A673 (cell line): ENCODE data around the gene CLSTN1.

Experiments
- CTCF ChIP-seq: fragments of 300-800, 200-600 bp; sonication (generic); conservative IDR thresholded peaks from 2 replicates; pipeline ENCODE4 v1.5.1; 2017; ENCODE audit warnings: low read depth, mild to moderate bottlenecking, antibody characterized with exemption, low read length, moderate library complexity, mixed read lengths
- EZH2 ChIP-seq: fragments of 200-600 bp; sonication (generic); IDR thresholded peaks from 2 replicates; pipeline ENCODE4 v1.6.1; 2017; ENCODE audit warnings: borderline replicate concordance, low read depth, mild to moderate bottlenecking, mixed read lengths, antibody characterized with exemption, low read length; ENCODE audit not compliant: poor library complexity, severe bottlenecking

GRCh38 chr1:9784508-9785133, 39.1 kb downstream of the CLSTN1 start:
- TF ChIP-seq CTCF (peak; percentile 71), EZH2 (no peak)
